HepG2 (cell line): ENCODE results near the gene DGCR8. TPM values are rescaled to one million over a fixed set of nuclear protein-coding genes. Genes with fewer than 3 reads are reported as not detected.

Experiments used
- BRD4 ChIP-seq: sonication (generic); formaldehyde crosslinking; IDR thresholded peaks from 2 replicates; pipeline ENCODE4 v1.4.0; 2020; ENCODE audit warnings: missing genetic modification reagents
- CREM ChIP-seq, 2 experiments: sonication (generic) in 1 of 2; formaldehyde crosslinking in 1 of 2; IDR thresholded peaks; 2 replicates each; pipeline versions ENCODE4 v1.4.0 to v1.6.1; 2016 to 2020; ENCODE audit warnings: antibody characterized with exemption in 1 of 2, mild to moderate bottlenecking in 1 of 2, missing genetic modification reagents in 1 of 2
- DMAP1 ChIP-seq: IDR thresholded peaks from 2 replicates; pipeline ENCODE4 v1.6.1; 2016
- HMGXB3 ChIP-seq: sonication (generic); formaldehyde crosslinking; IDR thresholded peaks from 2 replicates; pipeline ENCODE4 v1.4.0; 2020; ENCODE audit warnings: missing genetic modification reagents, borderline replicate concordance
- JARID2 ChIP-seq: sonication (generic); formaldehyde crosslinking; IDR thresholded peaks from 2 replicates; pipeline ENCODE4 v1.8.1; 2023; ENCODE audit warnings: missing genetic modification reagents, inconsistent platforms; ENCODE audit not compliant: insufficient replicate concordance
- KDM5B ChIP-seq: sonication (generic); formaldehyde crosslinking; IDR thresholded peaks from 2 replicates; pipeline ENCODE4 v1.4.0; 2020; ENCODE audit warnings: missing genetic modification reagents, mild to moderate bottlenecking, borderline replicate concordance
- MIER2 ChIP-seq: IDR thresholded peaks from 2 replicates; pipeline ENCODE4 v1.6.1; 2016; ENCODE audit warnings: missing biosample characterization, missing genetic modification reagents
- MYC ChIP-seq: sonication (generic); formaldehyde crosslinking; IDR thresholded peaks from 2 replicates; pipeline ENCODE4 v1.9.0; 2021; ENCODE audit warnings: missing genetic modification reagents, borderline replicate concordance
- NFIC ChIP-seq: IDR thresholded peaks from 2 replicates; pipeline ENCODE4 v1.6.1; 2012; ENCODE audit warnings: mild to moderate bottlenecking, low read length, inconsistent platforms
- POLR2A ChIP-seq, 2 experiments: IDR thresholded peaks; 2 replicates each; pipeline ENCODE4 v1.6.1; 2011; ENCODE audit warnings: low read depth in 2 of 2, low read length in 2 of 2, mild to moderate bottlenecking in 1 of 2, moderate library complexity in 1 of 2; ENCODE audit not compliant: insufficient read depth in 1 of 2
- REPIN1 ChIP-seq: sonication (generic); formaldehyde crosslinking; IDR thresholded peaks from 2 replicates; pipeline ENCODE4 v1.8.0; 2022; ENCODE audit warnings: missing genetic modification reagents, low read depth, mild to moderate bottlenecking, borderline replicate concordance
- REST ChIP-seq, 2 experiments: IDR thresholded peaks; 2 replicates each; pipeline ENCODE4 v1.6.1; 2011 to 2012; ENCODE audit warnings: low read length in 2 of 2, borderline replicate concordance in 1 of 2, low read depth in 1 of 2, mild to moderate bottlenecking in 1 of 2, moderate library complexity in 1 of 2
- SP2 ChIP-seq: sonication (generic); formaldehyde crosslinking; IDR thresholded peaks from 2 replicates; pipeline ENCODE4 v1.5.1; 2020; ENCODE audit warnings: mild to moderate bottlenecking, missing genetic modification reagents
- THRA ChIP-seq: sonication (generic); formaldehyde crosslinking; IDR thresholded peaks from 2 replicates; pipeline ENCODE4 v1.4.0; 2020; ENCODE audit warnings: missing genetic modification reagents, borderline replicate concordance
- ZNF224 ChIP-seq: sonication (generic); formaldehyde crosslinking; IDR thresholded peaks from 2 replicates; pipeline ENCODE4 v1.5.0; 2020; ENCODE audit warnings: mild to moderate bottlenecking, missing genetic modification reagents
- ZNF350 ChIP-seq: sonication (generic); formaldehyde crosslinking; IDR thresholded peaks from 2 replicates; pipeline ENCODE4 v1.4.0; 2020; ENCODE audit warnings: mild to moderate bottlenecking, low read depth, missing genetic modification reagents, borderline replicate concordance
- ZNF367 ChIP-seq: sonication (generic); formaldehyde crosslinking; IDR thresholded peaks from 2 replicates; pipeline ENCODE4 v1.4.0; 2020; ENCODE audit warnings: missing genetic modification reagents, borderline replicate concordance
- ZNF510 ChIP-seq: sonication (generic); formaldehyde crosslinking; IDR thresholded peaks from 2 replicates; pipeline ENCODE4 v1.4.0; 2020; ENCODE audit warnings: low read depth, mild to moderate bottlenecking, missing genetic modification reagents
- ZNF674 ChIP-seq: sonication (generic); formaldehyde crosslinking; IDR thresholded peaks from 2 replicates; pipeline ENCODE4 v1.5.0; 2020; ENCODE audit warnings: low read depth, mild to moderate bottlenecking, missing genetic modification reagents
- polyA plus RNA-seq, 8 experiments: library from polyadenylated mRNA; depleted of rRNA in 3 of 8; stranded (reverse) in 7 of 8; unstranded in 1 of 8; fragments of >200 nt; fragmentation: Illumina TruSeq in 4 of 8; extraction: Trizol in 4 of 8; gene quantifications; 2 replicates each; pipeline versions ENCODE4 v1.2.1 to v1.2.3, GENCODE V29; 2011 to 2016; ENCODE audit warnings: low read depth in 4 of 8, missing spikeins in 1 of 8, mixed read lengths in 1 of 8; ENCODE audit not compliant: insufficient read depth in 1 of 8
- total RNA-seq, 5 experiments: library from RNA; depleted of rRNA; stranded (reverse); fragments of >200 nt; fragmentation: Illumina TruSeq; extraction: Trizol; gene quantifications; 2 replicates each; pipeline ENCODE4 v1.2.3, GENCODE V29; 2016; ENCODE audit warnings: low read depth in 1 of 5

Gene DGCR8
- total and polyA plus RNA-seq, 2 of the 13 experiments (the other 11 are each of a cell fraction or from before 2014, with no cell fraction given) = 10.2 to 23.2 TPM

- TF ChIP-seq THRA (CRISPR knock-in tag) = peak; percentile 72
- TF ChIP-seq JARID2 = peak; percentile 38
- TF ChIP-seq REPIN1 (CRISPR knock-in tag) = peak; percentile 86; the same call in 1 of the 2 replicates
- TF ChIP-seq ZNF367 (CRISPR knock-in tag) = no peak
- peak; percentile 86; the same call in 1 of the 2 replicates for TF ChIP-seq MYC
- TF ChIP-seq ZNF350 (CRISPR knock-in tag) = 0 out of 2 replicates have a peak, but pooled peaks have one; percentile 67
- TF ChIP-seq ZNF510 (CRISPR knock-in tag) = 0 out of 2 replicates have a peak, but pooled peaks have one; percentile 56
- peak; percentile 63; the same call in 1 of the 2 replicates for TF ChIP-seq MIER2 (CRISPR knock-in tag)
- TF ChIP-seq SP2 (CRISPR knock-in tag) = peak; percentile 87
- no peak for TF ChIP-seq ZNF224 (CRISPR knock-in tag)
- TF ChIP-seq HMGXB3 (CRISPR knock-in tag) = no peak
- peak; percentile 93 for TF ChIP-seq DMAP1
- TF ChIP-seq BRD4 (CRISPR knock-in tag) = peak; percentile 91
- TF ChIP-seq CREM (IDR thresholded peaks at IDR 0.05) = peak; percentile 57
- no peak for TF ChIP-seq CREM (CRISPR knock-in tag; IDR thresholded peaks at IDR 0.05)
- TF ChIP-seq NFIC = no peak
- TF ChIP-seq REST (IDR thresholded peaks at IDR 0.05; ENCODE audit: borderline replicate concordance in 1 of 2, low read depth in 1 of 2, low read length in 2 of 2) = peak in 1 of 2 experiments; percentile 52; a peak in 1 of 4 replicates
- peak; percentile 82; the same call in 1 of the 2 replicates for TF ChIP-seq KDM5B (CRISPR knock-in tag)
- TF ChIP-seq POLR2A (IDR thresholded peaks at IDR 0.05; ENCODE audit: insufficient read depth in 1 of 2, low read depth in 2 of 2, low read length in 2 of 2) = peak; percentile 90 to 95
- TF ChIP-seq ZNF674 (CRISPR knock-in tag) = peak; percentile 48; the same call in 1 of the 2 replicates
These were observed at the start of gene DGCR8 (continued) for GRCh38 chr22:20079745-20080444.
